Vagina (tissue), 2 donors: ENCODE data around the gene CASQ2.

ENCODE experiments used
- POLR2A ChIP-seq, 2 donors: fragments of 450-650 bp; IDR thresholded peaks; one replicate each; pipeline ENCODE4 v1.6.1; 2017; ENCODE audit warnings: antibody characterized with exemption in 2 of 2, mild to moderate bottlenecking in 2 of 2, moderate library complexity in 2 of 2
- POLR2AphosphoS5 ChIP-seq, 2 donors: sonication (generic); formaldehyde crosslinking; IDR thresholded peaks; one replicate each; pipeline ENCODE4 v1.9.0; 2017; ENCODE audit warnings: antibody characterized with exemption in 2 of 2, mild to moderate bottlenecking in 2 of 2, low read depth in 1 of 2; ENCODE audit not compliant: insufficient read depth in 1 of 2
- TF ChIP-seq, protein P1 (sequence below), 3 experiments: fragments of 450-650 bp in 2 of 3; fragments of 200-600 bp in 1 of 3; sonication (generic) in 1 of 3; IDR thresholded peaks; one replicate each; pipeline ENCODE4 v1.5.1; 2017 to 2019; ENCODE audit warnings: antibody characterized with exemption in 3 of 3, mild to moderate bottlenecking in 2 of 3, moderate library complexity in 2 of 3

DNA sequence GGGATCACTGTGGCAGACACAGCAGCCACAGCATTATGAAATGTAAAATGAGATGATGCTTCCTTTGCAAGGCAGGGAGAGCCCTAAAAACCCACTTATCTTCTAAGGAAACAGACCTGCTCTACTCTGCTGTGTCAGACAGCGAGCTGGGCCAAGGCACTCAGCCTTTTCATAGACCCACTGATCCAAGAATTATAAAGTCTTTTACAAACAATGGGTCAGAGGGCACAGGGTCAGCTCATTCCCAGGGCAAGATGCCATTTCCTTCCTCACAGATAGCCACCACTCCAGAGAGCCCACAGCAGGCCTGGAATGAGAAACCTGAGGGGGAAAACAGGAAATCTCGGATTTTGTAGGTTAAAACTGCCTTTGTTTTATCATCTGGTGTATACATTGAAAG lies 42.9 kb downstream of the CASQ2 start:
- no peak for TF ChIP-seq POLR2A (IDR thresholded peaks at IDR 0.05)
- TF ChIP-seq, protein P1, sequence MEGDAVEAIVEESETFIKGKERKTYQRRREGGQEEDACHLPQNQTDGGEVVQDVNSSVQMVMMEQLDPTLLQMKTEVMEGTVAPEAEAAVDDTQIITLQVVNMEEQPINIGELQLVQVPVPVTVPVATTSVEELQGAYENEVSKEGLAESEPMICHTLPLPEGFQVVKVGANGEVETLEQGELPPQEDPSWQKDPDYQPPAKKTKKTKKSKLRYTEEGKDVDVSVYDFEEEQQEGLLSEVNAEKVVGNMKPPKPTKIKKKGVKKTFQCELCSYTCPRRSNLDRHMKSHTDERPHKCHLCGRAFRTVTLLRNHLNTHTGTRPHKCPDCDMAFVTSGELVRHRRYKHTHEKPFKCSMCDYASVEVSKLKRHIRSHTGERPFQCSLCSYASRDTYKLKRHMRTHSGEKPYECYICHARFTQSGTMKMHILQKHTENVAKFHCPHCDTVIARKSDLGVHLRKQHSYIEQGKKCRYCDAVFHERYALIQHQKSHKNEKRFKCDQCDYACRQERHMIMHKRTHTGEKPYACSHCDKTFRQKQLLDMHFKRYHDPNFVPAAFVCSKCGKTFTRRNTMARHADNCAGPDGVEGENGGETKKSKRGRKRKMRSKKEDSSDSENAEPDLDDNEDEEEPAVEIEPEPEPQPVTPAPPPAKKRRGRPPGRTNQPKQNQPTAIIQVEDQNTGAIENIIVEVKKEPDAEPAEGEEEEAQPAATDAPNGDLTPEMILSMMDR (IDR thresholded peaks at IDR 0.05) = no peak
- no peak for TF ChIP-seq POLR2AphosphoS5 (IDR thresholded peaks at IDR 0.05; ENCODE audit: insufficient read depth in 1 of 2, low read depth in 1 of 2)
